NCI-H1048 (cell line): Measurements from ENCODE around the gene CLCN5.
"Not testable (repeated sequence)": the region's sequence is repeated elsewhere in the genome, so short reads cannot be mapped to it uniquely, and the experiment has no call there.

Source experiments
- DNase-seq: peaks from one replicate; lab custom pipeline; 2025; lab: John Stamatoyannopoulos, UW

Gene CLCN5

GRCh38 chrX:49996474-49996873 lies 74.1 kb downstream of the CLCN5 start:
- no peak for DNase-seq

GRCh38 chrX:49999087-49999486 lies 76.7 kb downstream of the CLCN5 start:
- no peak for DNase-seq

GRCh38 chrX:50000937-50001542 lies 78.6 kb downstream of the CLCN5 start:
- DNase-seq = no peak

GRCh38 chrX:50002067-50002714 lies 79.8 kb downstream of the CLCN5 start:
- DNase-seq = no peak

GRCh38 chrX:50003467-50003866 lies 81.1 kb downstream of the CLCN5 start:
- no peak for DNase-seq

- DNase-seq = no peak
These were observed 81.5 kb downstream of the CLCN5 start for GRCh38 chrX:50003927-50004326.

GRCh38 chrX:50025591-50025990 lies 103.2 kb downstream of the CLCN5 start:
- DNase-seq = not testable (repeated sequence)

- no peak for DNase-seq
These were observed 112.7 kb downstream of the CLCN5 start for GRCh38 chrX:50035126-50035525.

- no peak for DNase-seq
These were observed 114.0 kb downstream of the CLCN5 start for GRCh38 chrX:50036426-50036825.

- no peak for DNase-seq
These were observed 123.4 kb downstream of the CLCN5 start for GRCh38 chrX:50045823-50046222.

GRCh38 chrX:50049228-50049627 lies 126.8 kb downstream of the CLCN5 start:
- DNase-seq = no peak

GRCh38 chrX:50054147-50054546 lies 131.8 kb downstream of the CLCN5 start:
- DNase-seq = no peak

GRCh38 chrX:50066318-50066937 lies 144.0 kb downstream of the CLCN5 start:
- DNase-seq = no peak

GRCh38 chrX:50067435-50068284 lies 145.3 kb downstream of the CLCN5 start:
- DNase-seq = no peak

- DNase-seq = no peak
These were observed 145.8 kb downstream of the CLCN5 start for GRCh38 chrX:50068285-50068563.

- no peak for DNase-seq
These were observed 146.5 kb downstream of the CLCN5 start for GRCh38 chrX:50068893-50069292.

GRCh38 chrX:50071494-50071893 lies 149.1 kb downstream of the CLCN5 start:
- DNase-seq = no peak

- no peak for DNase-seq
These were observed 149.7 kb downstream of the CLCN5 start for GRCh38 chrX:50072110-50072509.

- no peak for DNase-seq
These were observed 151.2 kb downstream of the CLCN5 start for GRCh38 chrX:50073601-50074000.

- DNase-seq = no peak
These were observed 153.4 kb downstream of the CLCN5 start for GRCh38 chrX:50075630-50076339.

GRCh38 chrX:50081282-50081889 lies 159.0 kb downstream of the CLCN5 start:
- DNase-seq = no peak

- DNase-seq = no peak
These were observed 160.3 kb downstream of the CLCN5 start for GRCh38 chrX:50082741-50083140.
